Epithelial cell of esophagus (primary cell): ENCODE measurements around the gene ME1.

Experiments
- DNase-seq: peaks from one replicate; pipeline ENCODE4 v3.0.0; 2010; ENCODE audit warnings: low read depth
- H3K4me3 ChIP-seq: 2 replicates; pipeline ENCODE4 v1.5.1; 2011; ENCODE audit warnings: mild to moderate bottlenecking, low read length, control low read depth
- CTCF ChIP-seq: IDR thresholded peaks from 2 replicates; pipeline ENCODE4 v1.5.1; 2011; ENCODE audit warnings: low read depth, mild to moderate bottlenecking, low read length, control low read depth, inconsistent platforms; ENCODE audit not compliant: insufficient read depth; ENCODE audit errors: missing control alignments

ME1 gene

GRCh38 chr6:83216806-83217205, 214.0 kb downstream of the ME1 start:
- no peak overlapping the region for H3K4me3 ChIP-seq
- no peak for TF ChIP-seq CTCF
- no peak for DNase-seq

GRCh38 chr6:83215131-83216047, 215.5 kb downstream of the ME1 start:
- peak; percentile 73 for DNase-seq
- H3K4me3 ChIP-seq, result no peak overlapping the region
- peak; percentile 96 for TF ChIP-seq CTCF

GRCh38 chr6:83202031-83202430, 228.8 kb downstream of the ME1 start:
- H3K4me3 ChIP-seq, result no peak overlapping the region
- no peak for DNase-seq
- no peak for TF ChIP-seq CTCF

DNA sequence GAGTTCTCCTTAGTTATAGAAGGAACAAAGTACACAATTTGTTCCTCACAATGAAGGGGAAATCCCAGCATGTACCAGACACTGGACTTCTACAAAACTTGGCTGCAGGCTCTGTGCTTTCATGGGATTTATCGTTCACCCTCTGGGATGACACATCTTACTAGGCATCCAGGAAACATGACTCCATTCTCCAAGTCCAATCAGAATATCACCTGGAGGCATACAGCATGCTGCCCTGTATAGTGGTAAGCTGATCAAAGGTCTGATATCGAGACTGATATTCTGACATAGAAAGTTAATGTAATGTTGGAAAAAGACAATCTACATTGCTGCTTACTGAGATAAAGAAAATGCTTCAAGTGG, 231.0 kb downstream of the ME1 start:
- peak; percentile 93 for DNase-seq
- TF ChIP-seq CTCF, result no peak
- no peak overlapping the region for H3K4me3 ChIP-seq

DNA sequence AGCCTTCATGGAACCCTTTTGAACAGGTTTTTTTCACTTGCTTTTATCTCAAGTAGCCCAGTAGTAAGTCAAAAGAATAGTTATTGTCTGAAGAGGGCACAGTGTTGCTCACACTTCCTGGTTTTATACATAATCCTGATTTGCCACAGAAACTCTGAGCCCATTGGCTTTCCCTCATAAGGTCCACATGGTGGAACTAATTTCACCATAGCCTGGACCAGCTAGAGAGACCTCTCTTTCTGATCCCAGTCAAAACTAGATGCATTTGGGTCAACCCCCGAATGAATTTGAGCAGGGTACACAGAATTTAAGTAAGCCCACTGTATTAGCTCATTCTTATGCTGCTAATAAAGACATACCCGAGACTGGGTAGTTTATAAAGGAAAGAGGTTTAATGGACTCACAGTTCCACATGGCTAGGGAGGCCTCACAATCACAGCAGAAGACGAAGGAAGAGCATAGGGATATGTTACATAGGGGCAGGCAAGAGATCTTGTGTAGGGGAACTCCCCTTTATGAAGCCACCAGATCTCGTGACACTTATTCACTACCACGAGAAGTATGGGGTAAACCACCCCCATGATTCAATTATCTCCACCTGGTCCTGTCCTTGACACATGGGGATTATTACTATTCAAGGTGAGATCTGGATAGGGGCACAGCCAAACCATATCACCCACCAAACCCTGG, 231.5 kb downstream of the ME1 start:
- no peak overlapping the region for H3K4me3 ChIP-seq
- DNase-seq, result peak; percentile 10

DNA sequence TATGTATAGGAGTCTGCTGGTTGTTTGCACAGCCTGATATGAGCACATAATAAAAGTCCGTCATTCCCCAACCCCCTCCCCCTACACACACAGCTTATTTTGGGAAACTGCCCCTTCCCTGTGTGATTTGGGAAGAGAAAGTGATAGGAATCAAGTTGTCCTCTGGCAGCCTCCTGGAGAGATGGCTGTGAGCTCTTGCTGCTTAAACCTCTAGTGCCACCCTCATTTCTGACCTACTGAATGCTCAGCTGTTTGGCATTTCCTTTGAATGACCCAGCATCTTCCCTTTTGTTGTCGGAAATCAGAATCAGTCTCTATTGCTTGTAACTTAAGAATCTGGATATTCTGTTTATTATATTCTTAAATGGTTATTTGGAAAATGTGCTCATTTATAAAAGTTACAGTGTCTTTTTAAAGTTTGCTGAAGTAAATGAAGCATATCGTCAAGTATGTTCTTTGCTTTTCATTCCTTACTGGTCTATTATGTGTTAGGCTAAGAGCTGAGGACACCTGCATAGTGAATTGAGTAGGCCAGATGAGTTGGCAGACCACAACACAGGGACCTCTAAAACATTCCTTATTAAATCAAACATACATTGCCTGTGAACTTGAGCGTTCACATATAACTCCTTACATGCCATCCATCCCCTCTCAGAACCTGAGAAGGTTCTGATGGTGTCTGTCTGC, 232.2 kb downstream of the ME1 start:
- TF ChIP-seq CTCF, result no peak
- no peak overlapping the region for H3K4me3 ChIP-seq
- DNase-seq, result peak; percentile 51

More for the DNA sequence above, 231.5 kb downstream of the ME1 start:
- TF ChIP-seq CTCF, result no peak
